SK-N-DZ (cell line): Measurements from ENCODE around the gene SPATA6.

Experiments used
- DNase-seq: peaks from one replicate; pipeline ENCODE4 v3.0.0-alpha.2; 2015; ENCODE audit warnings: low spot score
- small RNA-seq, 2 experiments: library from RNA; depleted of rRNA; stranded (forward); fragments of <200 nt; gene quantifications; one replicate each; pipeline ENCODE3, GENCODE V24; 2014

Gene SPATA6

DNA sequence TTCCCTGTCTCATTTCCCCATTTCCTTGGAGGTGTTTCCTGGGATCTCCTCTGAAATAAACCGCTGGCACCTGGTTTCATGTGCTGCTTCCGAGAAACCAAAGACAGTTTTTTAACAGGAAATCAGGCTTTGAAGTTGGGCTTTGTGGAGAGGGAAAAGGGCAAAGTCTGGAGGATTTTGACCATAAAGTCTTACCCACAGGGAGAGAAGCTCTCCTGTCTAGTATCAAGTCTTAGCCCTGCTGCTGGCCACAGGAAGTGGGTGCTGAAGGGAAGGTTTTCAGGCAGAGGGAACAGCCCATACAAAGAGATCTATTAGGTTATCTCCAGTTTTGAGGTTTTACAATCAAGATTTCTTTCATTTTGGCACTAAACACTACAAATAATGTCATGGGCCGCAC is 220.2 kb downstream of the SPATA6 start:
- DNase-seq = no peak

DNA sequence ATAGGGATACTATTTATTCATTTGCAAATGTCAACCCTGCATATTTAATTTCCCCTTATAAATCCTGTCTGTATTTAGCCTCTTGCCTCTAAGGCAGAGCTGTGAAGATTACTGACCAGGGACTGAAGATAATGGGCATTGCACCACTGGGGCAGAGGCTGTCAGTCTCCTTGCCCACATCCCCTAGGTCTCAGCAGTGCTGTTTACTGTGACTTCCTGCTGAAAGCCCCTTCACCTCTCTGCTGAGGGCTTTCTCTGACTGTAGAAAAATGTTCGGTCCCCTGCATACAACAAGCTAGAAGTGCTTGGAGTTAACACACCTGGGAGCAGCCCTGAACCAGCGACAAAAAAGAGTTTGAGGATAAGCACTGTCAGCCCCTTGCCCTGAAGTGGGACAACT is 220.7 kb downstream of the SPATA6 start:
- DNase-seq = no peak

DNA sequence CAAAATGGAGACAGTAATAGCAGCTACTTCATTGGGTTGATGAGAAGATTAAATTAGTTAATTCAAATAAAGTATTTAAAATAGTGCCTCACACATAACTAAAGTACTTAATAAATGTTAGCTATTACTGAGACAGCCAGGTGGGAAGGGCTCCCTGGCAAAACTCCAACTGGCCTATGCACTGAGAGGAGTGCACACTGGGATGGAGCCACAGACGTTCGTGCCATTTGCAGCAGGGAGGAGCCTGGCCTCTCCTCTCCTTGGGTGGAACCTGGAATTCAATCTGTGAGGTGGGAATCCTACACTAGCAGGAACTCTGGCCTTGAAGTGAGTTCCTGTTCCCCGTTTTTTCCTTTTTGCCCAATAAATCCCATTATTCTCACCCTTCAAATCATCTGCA is 221.4 kb downstream of the SPATA6 start:
- no peak for DNase-seq

DNA sequence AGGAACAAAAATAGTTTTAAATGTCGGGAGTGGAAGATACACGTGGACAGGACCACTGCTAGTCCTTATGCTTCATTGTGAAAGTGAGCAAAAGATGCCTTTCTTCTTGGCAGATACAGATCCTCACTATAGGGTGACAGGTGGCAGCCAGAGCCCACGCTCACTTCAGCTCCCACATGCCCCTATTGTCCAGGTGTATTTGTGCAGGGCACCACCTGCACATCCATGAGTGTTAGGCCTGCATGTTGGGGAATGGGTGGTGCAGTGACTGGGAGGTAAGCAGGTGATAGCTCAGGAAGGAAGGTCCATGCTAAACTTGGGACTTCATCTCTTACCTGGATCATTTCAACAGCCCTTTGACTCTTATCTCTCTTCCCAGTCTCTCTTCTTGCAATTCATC is 222.1 kb downstream of the SPATA6 start:
- DNase-seq = no peak

DNA sequence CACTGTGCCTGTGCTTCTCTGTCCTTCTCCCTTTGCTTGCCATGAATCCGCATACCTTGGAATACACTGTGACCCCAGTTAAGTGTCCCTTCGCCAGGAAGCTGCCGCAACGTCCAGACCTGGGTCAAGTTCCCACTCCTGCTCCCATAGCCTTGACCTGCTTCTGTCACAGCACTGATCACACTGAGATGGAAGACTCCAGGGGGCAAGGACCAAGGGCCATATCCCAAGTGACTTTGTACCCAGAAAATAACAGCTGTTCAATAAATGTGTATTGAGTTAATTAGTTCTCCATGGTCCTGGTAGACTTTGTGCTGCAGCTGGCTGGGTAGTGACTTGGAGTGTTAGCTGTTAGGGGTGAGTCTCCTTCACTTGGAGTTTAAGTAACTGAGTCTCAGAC is 223.6 kb downstream of the SPATA6 start:
- no peak for DNase-seq

DNA sequence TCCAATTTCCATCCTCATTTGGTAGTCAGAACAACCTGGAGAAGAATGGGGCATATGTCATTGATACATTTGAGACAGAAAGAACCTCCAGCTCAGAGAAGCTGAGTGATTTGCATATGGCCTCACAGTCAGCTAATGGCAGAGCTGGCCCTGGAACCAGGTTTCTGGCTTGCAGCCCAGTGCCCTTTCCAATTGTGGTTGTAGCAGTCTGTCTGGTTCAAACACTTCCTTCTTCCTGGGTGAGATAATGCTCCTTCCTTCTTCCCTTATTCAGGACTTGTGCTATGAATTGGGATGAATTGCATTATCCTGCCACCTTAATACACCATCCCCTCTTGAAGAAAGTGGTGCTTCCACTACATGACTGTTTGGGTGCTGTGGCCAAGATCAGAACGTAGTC is 225.3 kb downstream of the SPATA6 start:
- no peak for DNase-seq

Small RNA genes lying within 50 kb of the gene (small RNA-seq; reads per million reads assigned to genes)
- gene RNU4-61P = 0 to 0.04 reads per million in 2 experiments
- gene RNU6-723P = 0 reads per million in 2 experiments
